NAMALWA (cell line): ENCODE measurements around the gene LRMDA.

Experiments used
- DNase-seq: peaks from one replicate; pipeline ENCODE4 v3.0.0-alpha.2; 2015; ENCODE audit warnings: low spot score

The LRMDA gene

GRCh38 chr10:75476985-75477384, 45.6 kb downstream of the LRMDA start:
- no peak for DNase-seq

DNA sequence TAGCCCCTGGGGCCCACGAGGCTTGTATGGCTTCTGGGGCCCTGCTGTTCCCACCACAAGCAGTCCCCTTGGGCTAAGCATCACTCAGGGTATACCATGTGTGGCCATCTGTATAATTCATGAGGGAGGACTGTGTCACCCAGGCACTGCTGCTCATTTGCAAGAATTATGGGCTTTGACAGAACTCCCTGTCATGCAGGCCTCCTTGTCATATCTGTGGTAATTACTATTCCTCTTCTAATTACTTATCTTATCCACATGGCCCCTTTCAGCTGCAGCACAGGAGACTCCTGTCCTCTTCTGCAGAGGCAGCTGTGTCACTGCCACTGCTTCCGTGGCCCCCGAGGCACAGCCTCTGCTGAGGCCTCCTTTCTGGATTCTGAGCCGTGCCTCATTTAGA, 46.3 kb downstream of the LRMDA start:
- DNase-seq: no peak

GRCh38 chr10:75480374-75480773, 49.0 kb downstream of the LRMDA start:
- no peak for DNase-seq

- no peak for DNase-seq
Observed at GRCh38 chr10:75483188-75483587, 51.8 kb downstream of the LRMDA start.

DNA sequence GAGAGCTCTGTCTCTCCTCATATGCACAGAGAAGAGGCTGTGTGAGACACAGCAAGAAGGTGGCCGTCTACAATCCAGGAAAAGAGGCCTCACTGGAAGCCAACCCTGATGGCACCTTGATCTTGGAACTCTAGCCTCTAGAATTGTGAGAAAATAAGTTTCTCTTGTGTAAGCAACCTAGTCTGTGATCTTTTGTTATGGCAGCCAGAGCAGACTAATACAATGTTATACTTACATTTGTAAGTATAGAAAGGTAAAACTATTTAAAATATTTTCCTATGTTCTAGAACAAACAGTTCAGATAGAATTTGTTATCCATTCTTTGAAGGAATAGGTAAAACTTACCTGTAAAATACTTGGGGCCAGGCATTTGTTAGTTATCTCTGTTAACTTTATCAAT, 53.3 kb downstream of the LRMDA start:
- DNase-seq: no peak

- DNase-seq: no peak
Observed at GRCh38 chr10:75486591-75486990, 55.2 kb downstream of the LRMDA start.

DNA sequence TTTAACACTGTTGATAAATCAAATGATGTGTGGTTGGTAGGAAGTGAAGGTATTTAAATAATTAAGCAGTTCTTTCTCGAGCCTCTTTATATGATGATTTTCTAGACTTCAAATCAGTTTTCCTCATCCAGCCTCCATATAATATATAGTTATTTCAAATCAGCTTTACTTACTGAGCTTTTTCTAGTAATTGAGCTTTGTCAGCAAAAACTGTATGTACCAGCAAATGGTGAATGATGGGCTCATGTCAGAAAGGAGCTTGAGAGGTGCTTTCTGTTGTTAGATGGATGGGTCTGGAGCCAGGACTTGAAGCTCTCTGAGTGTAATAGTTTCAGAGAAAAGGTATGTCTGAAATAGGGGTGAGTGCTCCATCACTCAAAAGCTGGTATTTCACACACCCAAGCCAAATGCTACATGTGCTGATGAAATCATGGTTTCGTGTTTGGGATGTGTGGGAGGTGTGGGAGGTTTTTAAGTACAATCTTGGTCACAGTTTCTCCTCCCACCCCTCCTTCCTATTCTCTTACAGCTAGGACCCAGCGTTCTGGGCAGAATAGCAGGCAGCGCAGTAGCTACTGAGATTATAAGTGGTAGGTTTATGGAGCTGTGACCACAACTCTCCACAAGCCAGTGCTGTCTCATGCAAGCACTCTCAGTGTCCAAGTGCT, 55.8 kb downstream of the LRMDA start:
- DNase-seq: no peak

GRCh38 chr10:75487755-75488125, 56.3 kb downstream of the LRMDA start:
- DNase-seq: no peak

DNA sequence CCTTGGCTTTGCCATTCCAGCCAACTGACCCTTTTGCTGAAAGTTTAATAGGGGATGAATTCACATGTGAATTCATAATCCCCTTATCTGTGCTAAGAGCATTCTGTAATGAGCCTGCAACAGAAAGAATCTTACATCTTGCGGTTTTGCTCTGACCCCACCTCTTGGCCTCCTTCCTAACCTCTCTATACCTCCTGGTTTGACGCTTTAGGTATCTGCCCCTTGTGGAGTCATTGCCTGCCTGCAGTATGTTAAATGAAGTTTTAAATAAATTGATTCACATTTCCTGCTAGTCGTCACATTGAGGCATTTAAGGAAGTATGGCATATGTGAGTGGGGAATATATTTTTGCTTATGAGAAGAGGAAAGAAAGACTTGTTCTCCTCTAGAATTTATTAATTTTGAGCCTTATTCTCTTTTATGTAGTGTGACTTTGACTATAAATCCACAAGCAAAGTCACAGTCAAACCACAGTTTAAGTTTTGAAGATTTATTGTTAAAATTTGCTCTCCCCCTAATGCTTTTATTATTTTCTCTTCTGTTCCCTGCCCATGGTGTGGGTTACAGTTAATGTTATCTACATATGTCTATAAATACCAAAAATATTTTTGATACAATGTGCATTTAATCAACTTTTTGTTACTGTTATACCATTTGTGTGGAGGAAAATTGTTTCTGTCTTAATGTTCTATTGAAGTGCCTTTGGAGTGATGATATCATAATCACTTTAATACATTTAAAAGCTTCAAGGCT, 60.9 kb downstream of the LRMDA start:
- no peak for DNase-seq

- DNase-seq: no peak
Observed at GRCh38 chr10:75493464-75493863, 62.0 kb downstream of the LRMDA start.

DNA sequence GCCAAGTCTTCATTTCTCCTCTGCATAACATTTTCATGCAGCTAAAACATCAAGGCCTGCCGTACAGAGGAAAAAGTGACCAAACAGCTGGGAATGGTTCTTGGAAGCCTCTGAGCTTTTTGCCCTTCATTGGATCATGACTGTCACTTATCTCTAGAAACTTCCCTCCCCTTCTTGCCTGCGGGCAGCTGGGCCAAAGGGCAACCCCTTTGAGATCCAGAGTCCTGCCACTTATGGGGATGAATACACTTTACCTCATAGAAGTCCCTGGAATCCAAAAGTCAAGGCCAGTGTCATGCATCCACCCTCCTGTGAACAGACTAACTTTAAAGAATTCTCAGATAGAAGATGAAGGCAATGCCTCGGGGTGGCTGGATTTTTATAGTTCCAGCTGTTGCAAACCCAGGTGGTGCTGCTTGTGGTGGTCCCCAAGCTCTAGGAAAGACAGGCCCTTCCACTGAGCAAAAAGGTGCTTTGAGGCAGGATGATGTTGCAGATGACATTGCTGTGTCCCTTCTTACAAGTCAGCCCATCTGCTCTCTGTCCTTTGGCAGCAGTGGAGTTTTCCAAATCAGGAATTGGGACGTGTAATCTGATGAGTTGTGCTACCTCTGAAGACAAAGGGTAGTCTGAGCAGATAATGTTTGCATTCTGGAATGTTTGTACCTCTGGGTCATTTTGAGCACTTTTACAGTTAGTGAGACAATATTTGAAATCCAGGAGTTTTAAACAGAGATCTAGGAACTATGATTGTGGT, 64.2 kb downstream of the LRMDA start:
- DNase-seq: no peak

DNA sequence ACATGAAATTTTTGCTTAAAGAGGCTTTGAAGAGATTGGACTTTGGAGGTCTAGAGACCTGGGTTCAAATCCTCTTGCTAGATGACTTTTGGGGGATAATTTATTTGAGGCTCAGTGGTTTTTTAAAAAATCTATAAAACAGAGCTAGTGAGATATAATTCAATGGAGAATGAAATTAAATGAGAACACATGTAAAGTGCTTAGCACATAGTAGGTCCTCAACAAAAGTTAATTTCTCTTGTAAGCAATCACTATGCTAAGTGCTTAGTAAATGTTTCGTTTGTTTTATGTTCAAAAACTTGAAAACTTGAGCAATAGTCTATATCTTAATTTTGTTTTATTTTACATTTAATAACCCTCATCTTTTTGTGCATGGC, 64.8 kb downstream of the LRMDA start:
- no peak for DNase-seq

DNA sequence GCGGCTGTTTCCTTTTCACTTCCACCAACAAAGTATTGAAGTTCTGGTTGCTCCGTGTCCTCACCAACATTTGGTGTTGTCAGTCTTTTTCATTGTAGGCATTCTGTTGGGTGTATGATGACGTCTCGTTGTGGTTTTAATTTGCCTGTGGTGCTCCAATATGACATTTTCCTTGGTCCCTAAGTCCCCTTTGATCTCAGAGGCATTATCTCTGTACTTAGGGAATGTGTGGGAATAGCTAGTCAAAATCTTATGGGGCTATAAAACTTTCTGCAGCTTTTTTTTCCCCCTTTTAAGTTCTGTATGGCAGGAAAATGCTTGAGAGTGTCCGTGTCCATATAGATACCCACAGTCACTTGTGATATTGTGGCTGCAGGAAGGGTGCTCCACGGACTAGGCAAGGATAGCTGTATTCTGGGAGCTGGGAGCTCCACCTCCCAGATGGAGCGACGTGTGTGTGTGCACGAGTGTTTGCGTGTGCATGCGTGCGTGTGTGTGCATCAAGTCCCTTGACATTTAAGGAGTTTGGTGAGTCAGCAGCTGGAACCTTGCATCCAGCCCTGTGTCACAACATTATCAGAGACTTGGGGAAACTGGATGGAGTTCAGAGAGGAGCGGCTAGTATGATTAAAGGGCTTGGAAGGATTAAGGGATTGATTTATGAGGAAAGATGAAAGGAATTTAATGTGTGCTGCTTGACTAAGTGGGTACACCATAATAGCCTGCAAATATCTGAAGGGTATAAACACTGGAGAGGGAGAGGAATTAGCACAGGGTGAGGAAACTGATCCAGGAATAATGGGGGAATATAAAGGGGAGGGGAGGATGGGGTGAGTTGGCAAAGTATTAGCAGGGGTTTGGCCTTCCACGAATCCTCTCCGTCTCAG, 66.8 kb downstream of the LRMDA start:
- no peak for DNase-seq

GRCh38 chr10:75498884-75499350, 67.5 kb downstream of the LRMDA start:
- no peak for DNase-seq

DNA sequence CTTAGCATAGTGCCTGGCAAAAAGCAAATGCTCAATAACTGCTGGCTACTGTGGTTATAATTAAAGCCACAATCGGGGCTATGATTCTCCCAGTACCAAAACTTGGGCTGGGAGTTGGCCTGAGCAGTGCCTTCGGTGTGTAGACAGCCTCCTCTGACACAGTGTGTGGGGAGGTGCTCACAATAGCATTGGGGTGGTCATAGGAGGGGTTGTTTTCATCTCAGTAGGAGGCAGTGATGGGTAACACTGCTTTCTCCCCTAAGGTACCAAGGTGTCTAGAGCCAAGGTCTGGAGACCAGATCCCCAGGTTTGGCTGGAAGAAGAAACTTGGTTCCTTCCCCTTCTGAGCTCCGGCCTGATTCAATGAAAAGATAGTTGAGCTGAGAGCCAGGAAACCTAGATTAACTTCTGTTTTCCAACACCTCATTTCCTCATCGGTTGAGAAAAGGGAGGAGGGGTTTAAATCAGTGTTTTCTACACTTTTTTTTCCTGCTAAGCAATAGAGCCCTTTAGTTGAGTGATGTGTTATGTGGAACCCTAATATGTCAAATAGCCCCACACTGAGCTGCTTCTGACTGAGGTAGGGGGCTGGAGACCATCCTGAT, 68.2 kb downstream of the LRMDA start:
- DNase-seq: no peak

GRCh38 chr10:75502389-75502788, 71.0 kb downstream of the LRMDA start:
- DNase-seq: no peak

- DNase-seq: no peak
Observed at GRCh38 chr10:75502838-75503237, 71.4 kb downstream of the LRMDA start.

DNA sequence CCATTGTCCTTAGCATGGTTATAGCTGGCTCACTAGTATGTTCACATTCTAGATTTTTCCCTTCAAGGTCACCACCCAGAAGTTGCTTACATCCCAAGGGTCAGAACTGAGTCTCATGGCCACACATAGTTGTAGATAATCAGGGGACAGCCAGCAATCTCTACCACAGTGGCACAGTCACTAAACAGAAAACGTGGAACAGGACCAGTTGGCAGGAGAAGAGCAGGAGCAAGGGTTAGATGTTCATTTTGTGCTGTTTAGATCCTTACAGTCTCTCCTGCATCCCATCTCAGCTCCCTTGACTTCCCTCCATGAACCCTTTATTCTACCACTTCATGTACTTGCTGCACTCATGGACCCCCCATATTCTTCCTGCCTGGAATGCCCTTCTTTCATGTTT, 73.9 kb downstream of the LRMDA start:
- DNase-seq: no peak

DNA sequence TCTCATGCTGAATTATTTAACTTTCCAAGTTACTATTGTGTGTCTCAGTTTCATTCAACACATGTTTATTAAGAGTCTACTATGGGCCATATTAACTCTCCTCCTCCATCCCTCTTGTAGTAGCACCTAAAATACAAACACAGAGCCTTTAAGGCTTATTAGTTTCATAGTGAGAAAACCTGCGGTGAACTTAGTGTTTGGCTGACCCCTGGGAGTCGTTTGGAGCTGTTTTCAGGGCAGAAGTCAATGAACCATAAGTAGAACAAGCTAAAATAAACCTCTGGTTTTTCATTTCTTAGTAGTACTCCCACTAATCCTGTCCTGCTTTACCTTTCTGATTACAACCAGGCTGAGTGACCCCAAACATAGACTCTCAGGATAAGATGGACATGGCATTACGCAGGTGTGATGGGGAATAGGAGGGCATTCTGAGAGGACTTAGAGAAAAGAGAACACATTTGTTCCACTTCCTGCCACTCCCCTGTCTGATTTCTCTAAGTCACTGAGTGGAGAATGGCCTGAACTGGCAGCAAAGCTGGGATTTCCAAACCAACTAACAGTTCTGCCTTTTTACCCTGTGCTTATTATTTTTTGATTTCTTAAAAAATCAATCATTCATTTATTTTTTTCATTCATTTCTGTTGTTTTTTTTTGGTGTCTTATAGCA, 74.5 kb downstream of the LRMDA start:
- DNase-seq: no peak

DNA sequence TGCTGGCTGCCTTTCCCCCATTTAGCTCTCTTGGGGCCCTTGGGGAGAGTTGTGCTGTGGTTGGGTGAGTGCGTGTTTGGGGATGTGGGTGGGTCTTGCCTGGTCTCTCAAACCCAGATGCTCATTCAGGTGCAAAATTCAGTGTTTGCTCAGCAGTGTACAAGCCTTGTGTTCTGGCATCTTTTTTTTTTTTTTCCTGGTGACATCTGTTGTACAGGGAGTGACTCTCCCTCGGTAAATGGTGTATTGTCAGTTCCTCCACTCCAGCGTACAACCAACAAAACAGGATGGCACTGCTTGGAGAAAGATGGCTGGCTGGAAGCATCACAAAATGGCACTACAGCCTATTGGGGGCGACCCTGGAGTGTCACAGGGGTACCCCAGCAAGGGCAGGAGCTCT, 75.5 kb downstream of the LRMDA start:
- no peak for DNase-seq

- DNase-seq: no peak
Observed at GRCh38 chr10:75507469-75507868, 76.0 kb downstream of the LRMDA start.
